Type B pancreatic cell (in vitro differentiated cells): Measurements from ENCODE around the gene RPS23. TPM values are rescaled to one million over a fixed set of nuclear protein-coding genes. Genes with fewer than 3 reads are reported as not detected.

ENCODE experiments used
- DNase-seq: peaks from one replicate; pipeline ENCODE4 v3.0.0; 2021; ENCODE audit warnings: mixed read lengths; ENCODE audit not compliant: unreplicated experiment; ENCODE audit errors: extremely low spot score
- H3K27ac Mint-ChIP-seq: 2 replicates; pipeline ENCODE4 v1.8.0; 2021; ENCODE audit warnings: mild to moderate bottlenecking, mixed read lengths
- H3K27me3 Mint-ChIP-seq: 2 replicates; pipeline ENCODE4 v1.8.0; 2021; ENCODE audit warnings: mixed read lengths
- H3K36me3 Mint-ChIP-seq: 2 replicates; pipeline ENCODE4 v1.8.0; 2021; ENCODE audit warnings: mixed read lengths
- H3K4me1 Mint-ChIP-seq: one replicate; pipeline ENCODE4 v1.8.0; 2021; ENCODE audit warnings: mixed read lengths; ENCODE audit not compliant: unreplicated experiment
- H3K4me3 Mint-ChIP-seq: 2 replicates; pipeline ENCODE4 v1.8.0; 2021; ENCODE audit warnings: mild to moderate bottlenecking, mixed read lengths
- H3K9me3 Mint-ChIP-seq: 2 replicates; pipeline ENCODE4 v1.8.0; 2021; ENCODE audit warnings: mixed read lengths
- CTCF ChIP-seq: fragments of 200-600 bp; sonication (generic); conservative IDR thresholded peaks from 2 replicates; pipeline ENCODE4 v1.5.0; 2021; ENCODE audit warnings: antibody characterized with exemption, mild to moderate bottlenecking
- total RNA-seq: library from RNA; stranded (reverse); gene quantifications from 2 replicates; pipeline ENCODE4 v1.2.1, GENCODE V29; 2021; ENCODE audit warnings: low replicate concordance

The RPS23 gene
- total RNA-seq, 1 donor from 2014 or later: 2,642 TPM

- Mint-ChIP-seq H3K4me1 (no peaks in the 10 kb centered on the region), H3K9me3 (peaks cover 13% of the 10 kb centered on the region), H3K36me3 (peaks cover 6% of the 10 kb centered on the region), H3K27me3 (peaks cover 16% of the 10 kb centered on the region), H3K27ac (no peak overlapping the region), H3K4me3 (no peak overlapping the region)
- no peak for TF ChIP-seq CTCF
- DNase-seq: no peak
These were observed 41.7 kb upstream of the RPS23 start for GRCh38 chr5:82319651-82320376.

GRCh38 chr5:82319192-82319591 is 41.0 kb upstream of the RPS23 start:
- Mint-ChIP-seq H3K27ac (no peak overlapping the region), H3K4me3 (no peak overlapping the region), H3K4me1 (no peaks in the 10 kb centered on the region), H3K27me3 (peaks cover 16% of the 10 kb centered on the region), H3K36me3 (peaks cover 6% of the 10 kb centered on the region), H3K9me3 (peaks cover 13% of the 10 kb centered on the region)
- DNase-seq: no peak
- TF ChIP-seq CTCF: no peak

- Mint-ChIP-seq H3K9me3 (no peaks in the 10 kb centered on the region), H3K4me1 (peaks cover 14% of the 10 kb centered on the region), H3K36me3 (no peaks in the 10 kb centered on the region), H3K27ac (no peak overlapping the region), H3K4me3 (no peak overlapping the region), H3K27me3 (no peaks in the 10 kb centered on the region)
- DNase-seq: no peak
- TF ChIP-seq CTCF: no peak
These were observed 37.0 kb upstream of the RPS23 start for GRCh38 chr5:82314964-82315758.

GRCh38 chr5:82313016-82313415 is 34.9 kb upstream of the RPS23 start:
- H3K9me3 Mint-ChIP-seq: peaks cover 6% of the 10 kb centered on the region
- peaks cover 14% of the 10 kb centered on the region for H3K4me1 Mint-ChIP-seq
- no peak overlapping the region for H3K4me3 Mint-ChIP-seq
- DNase-seq: no peak
- H3K27me3 Mint-ChIP-seq: no peaks in the 10 kb centered on the region
- peaks cover 8% of the 10 kb centered on the region for H3K36me3 Mint-ChIP-seq
- peak overlapping the region; percentile 64 for H3K27ac Mint-ChIP-seq
- no peak for TF ChIP-seq CTCF

GRCh38 chr5:82312373-82312856 is 34.3 kb upstream of the RPS23 start:
- TF ChIP-seq CTCF: peak; percentile 92
- H3K27ac Mint-ChIP-seq: no peak overlapping the region

More at GRCh38 chr5:82312373-82312856, 34.3 kb upstream of the RPS23 start:
- peaks cover 6% of the 10 kb centered on the region for H3K9me3 Mint-ChIP-seq
- no peak for DNase-seq
- peaks cover 16% of the 10 kb centered on the region for H3K4me1 Mint-ChIP-seq
- H3K4me3 Mint-ChIP-seq: no peak overlapping the region
- peaks cover 8% of the 10 kb centered on the region for H3K36me3 Mint-ChIP-seq
- H3K27me3 Mint-ChIP-seq: no peaks in the 10 kb centered on the region
